Osteocyte (in vitro differentiated cells): ENCODE data around the gene DGCR6. TPM values are rescaled to one million over a fixed set of nuclear protein-coding genes. Genes with fewer than 3 reads are reported as not detected.
"Not testable (repeated sequence)": the region's sequence is repeated elsewhere in the genome, so short reads cannot be mapped to it uniquely, and the experiment has no call there.

Source experiments
- DNase-seq: peaks from one replicate; pipeline ENCODE4 v3.0.0; 2021; ENCODE audit warnings: mixed read lengths; ENCODE audit not compliant: unreplicated experiment; ENCODE audit errors: extremely low spot score
- H3K27ac Mint-ChIP-seq: one replicate; pipeline ENCODE4 v1.8.0; 2021; ENCODE audit warnings: mild to moderate bottlenecking, mixed read lengths; ENCODE audit not compliant: unreplicated experiment
- H3K27me3 Mint-ChIP-seq: one replicate; pipeline ENCODE4 v1.8.0; 2021; ENCODE audit warnings: mixed read lengths; ENCODE audit not compliant: unreplicated experiment
- H3K36me3 Mint-ChIP-seq: one replicate; pipeline ENCODE4 v1.8.0; 2021; ENCODE audit warnings: mixed read lengths; ENCODE audit not compliant: unreplicated experiment
- H3K4me1 Mint-ChIP-seq: one replicate; pipeline ENCODE4 v1.8.0; 2021; ENCODE audit warnings: mixed read lengths; ENCODE audit not compliant: unreplicated experiment
- H3K4me3 Mint-ChIP-seq: one replicate; pipeline ENCODE4 v1.8.0; 2021; ENCODE audit warnings: mild to moderate bottlenecking, moderate library complexity, mixed read lengths; ENCODE audit not compliant: unreplicated experiment
- H3K9me3 Mint-ChIP-seq: one replicate; pipeline ENCODE4 v1.8.0; 2021; ENCODE audit warnings: mixed read lengths; ENCODE audit not compliant: unreplicated experiment
- total RNA-seq: library from RNA; stranded (reverse); gene quantifications from 2 replicates; pipeline ENCODE4 v1.2.1, GENCODE V29; 2021
- TF ChIP-seq, protein P1 (sequence below): fragments of 200-600 bp; sonication (generic); IDR thresholded peaks from 2 replicates; pipeline ENCODE4 v1.5.0; 2021; ENCODE audit warnings: antibody characterized with exemption, mild to moderate bottlenecking, moderate library complexity

The DGCR6 gene
- total RNA-seq, 1 donor from 2014 or later = 5.2 TPM

DNA sequence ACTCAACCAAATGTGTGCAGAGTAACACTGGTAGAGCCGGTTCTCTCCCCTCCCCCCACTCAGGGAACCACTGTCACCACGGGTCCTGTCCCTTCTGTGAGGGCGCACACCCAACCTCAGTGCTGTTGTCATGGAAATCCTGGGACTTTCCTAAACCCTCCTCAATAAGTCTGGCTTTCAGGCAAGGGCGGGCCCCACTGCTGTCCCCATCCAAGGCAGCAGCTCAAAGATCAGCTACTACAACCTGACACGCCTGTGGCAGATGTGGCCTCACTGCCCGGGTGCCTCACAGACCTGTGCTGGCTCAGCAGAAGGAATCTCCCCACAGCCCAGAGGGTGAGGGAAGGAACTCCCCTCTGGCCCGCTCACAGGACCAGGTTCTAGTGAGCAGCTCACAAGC, 27.8 kb downstream of the DGCR6 start:
- DNase-seq = no peak
- Mint-ChIP-seq H3K36me3 (no peaks in the 10 kb centered on the region), H3K9me3 (no peaks in the 10 kb centered on the region), H3K4me1 (no peaks in the 10 kb centered on the region), H3K27me3 (no peaks in the 10 kb centered on the region), H3K4me3 (no peak overlapping the region), H3K27ac (no peak overlapping the region)
- TF ChIP-seq, protein P1, sequence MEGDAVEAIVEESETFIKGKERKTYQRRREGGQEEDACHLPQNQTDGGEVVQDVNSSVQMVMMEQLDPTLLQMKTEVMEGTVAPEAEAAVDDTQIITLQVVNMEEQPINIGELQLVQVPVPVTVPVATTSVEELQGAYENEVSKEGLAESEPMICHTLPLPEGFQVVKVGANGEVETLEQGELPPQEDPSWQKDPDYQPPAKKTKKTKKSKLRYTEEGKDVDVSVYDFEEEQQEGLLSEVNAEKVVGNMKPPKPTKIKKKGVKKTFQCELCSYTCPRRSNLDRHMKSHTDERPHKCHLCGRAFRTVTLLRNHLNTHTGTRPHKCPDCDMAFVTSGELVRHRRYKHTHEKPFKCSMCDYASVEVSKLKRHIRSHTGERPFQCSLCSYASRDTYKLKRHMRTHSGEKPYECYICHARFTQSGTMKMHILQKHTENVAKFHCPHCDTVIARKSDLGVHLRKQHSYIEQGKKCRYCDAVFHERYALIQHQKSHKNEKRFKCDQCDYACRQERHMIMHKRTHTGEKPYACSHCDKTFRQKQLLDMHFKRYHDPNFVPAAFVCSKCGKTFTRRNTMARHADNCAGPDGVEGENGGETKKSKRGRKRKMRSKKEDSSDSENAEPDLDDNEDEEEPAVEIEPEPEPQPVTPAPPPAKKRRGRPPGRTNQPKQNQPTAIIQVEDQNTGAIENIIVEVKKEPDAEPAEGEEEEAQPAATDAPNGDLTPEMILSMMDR = no peak

DNA sequence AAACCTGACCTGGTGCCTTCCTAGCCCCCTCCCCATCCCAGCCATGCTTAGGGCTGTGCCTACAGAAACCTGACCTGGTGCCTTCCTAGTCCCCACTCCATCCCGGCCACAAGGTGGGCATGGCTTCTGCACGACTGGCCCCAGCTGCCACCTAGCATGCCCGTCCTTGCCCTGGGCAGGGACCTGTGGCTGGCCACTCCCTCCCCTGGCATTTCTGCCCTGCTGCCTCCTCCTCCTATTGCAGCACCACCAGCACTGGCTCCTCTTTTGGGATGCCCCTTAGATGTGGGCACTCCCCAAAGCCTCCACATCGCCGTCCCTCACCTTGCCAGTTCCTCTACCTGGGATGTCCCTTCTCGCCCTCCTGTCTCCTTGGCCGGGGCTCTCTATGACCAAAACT, 28.6 kb downstream of the DGCR6 start:
- H3K4me1 Mint-ChIP-seq = not testable (repeated sequence)

DNA sequence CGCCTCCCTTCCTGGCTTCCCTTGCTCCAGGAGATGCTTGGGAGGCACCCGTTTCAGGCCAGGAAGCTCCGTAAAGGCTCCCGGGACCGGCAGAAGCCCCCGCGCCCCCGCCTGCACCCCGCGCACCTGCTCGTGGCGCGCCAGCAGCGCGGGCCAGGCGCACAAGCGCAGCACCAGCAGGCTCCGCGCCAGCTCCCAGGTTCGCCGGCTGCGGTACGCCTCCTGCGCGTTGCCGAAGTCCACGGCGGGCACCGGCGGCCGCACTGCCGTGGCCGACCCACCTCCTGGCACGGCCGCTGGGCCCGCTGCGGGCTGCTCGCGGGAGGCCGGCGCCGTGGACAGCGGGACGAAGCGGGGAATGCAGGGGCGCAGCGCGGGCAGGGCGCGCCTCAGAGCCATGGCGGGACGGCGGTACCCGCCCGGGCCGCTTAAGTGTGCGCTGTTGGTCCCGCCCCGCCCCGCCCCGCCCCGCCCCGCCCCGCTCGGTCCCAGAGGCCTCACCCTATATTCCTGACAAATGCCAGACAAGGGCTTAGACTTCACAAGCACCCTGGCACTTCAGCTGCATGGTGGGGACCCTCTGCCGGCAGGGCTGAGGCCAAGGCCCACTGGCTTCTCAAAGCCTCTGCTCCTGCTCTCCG, 29.9 kb downstream of the DGCR6 start, which contains the start of gene PRODH:
TSS of gene PRODH (minus strand) at position 405 of the 641 bp plus-strand sequence. CDS start at position 399, 6 bp downstream.
- no peak within 1 kb of the TSS for H3K4me3 Mint-ChIP-seq

More for the DNA sequence above, 28.6 kb downstream of the DGCR6 start:
- H3K27ac Mint-ChIP-seq, H3K4me3 Mint-ChIP-seq, H3K36me3 Mint-ChIP-seq, H3K9me3 Mint-ChIP-seq, H3K27me3 Mint-ChIP-seq, DNase-seq: not testable (repeated sequence)

DNA sequence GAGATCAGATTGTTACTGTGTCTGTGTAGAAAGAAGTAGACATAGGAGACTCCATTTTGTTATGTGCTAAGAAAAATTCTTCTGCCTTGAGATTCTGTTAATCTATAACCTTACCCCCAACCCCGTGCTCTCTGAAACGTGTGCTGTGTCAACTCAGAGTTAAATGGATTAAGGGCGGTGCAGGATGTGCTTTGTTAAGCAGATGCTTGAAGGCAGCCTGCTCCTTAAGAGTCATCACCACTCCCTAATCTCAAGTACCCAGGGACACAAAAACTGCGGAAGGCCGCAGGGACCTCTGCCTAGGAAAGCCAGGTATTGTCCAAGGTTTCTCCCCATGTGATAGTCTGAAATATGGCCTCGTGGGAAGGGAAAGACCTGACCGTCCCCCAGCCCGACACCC, 32.6 kb downstream of the DGCR6 start:
- H3K4me3 Mint-ChIP-seq, DNase-seq, H3K9me3 Mint-ChIP-seq, H3K27ac Mint-ChIP-seq, H3K36me3 Mint-ChIP-seq, H3K27me3 Mint-ChIP-seq, H3K4me1 Mint-ChIP-seq: not testable (repeated sequence)

More for the DNA sequence above, 29.9 kb downstream of the DGCR6 start, which contains the start of gene PRODH:
- no peak within 1 kb of the TSS for H3K27ac Mint-ChIP-seq
- H3K36me3 Mint-ChIP-seq = no peaks in the 10 kb centered on the region
- H3K9me3 Mint-ChIP-seq = no peaks in the 10 kb centered on the region
- TF ChIP-seq, protein P1 = no peak
- no peak for DNase-seq
- no peaks in the 10 kb centered on the region for H3K27me3 Mint-ChIP-seq
- H3K4me1 Mint-ChIP-seq = no peaks in the 10 kb centered on the region

DNA sequence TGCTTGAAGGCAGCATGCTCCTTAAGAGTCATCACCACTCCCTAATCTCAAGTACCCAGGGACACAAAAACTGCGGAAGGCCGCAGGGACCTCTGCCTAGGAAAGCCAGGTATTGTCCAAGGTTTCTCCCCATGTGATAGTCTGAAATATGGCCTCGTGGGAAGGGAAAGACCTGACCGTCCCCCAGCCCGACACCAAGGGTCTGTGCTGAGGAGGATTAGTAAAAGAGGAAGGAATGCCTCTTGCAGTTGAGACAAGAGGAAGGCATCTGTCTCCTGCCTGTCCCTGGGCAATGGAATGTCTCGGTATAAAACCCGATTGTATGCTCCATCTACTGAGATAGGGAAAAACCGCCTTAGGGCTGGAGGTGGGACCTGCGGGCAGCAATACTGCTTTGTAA, 41.0 kb downstream of the DGCR6 start:
- H3K9me3 Mint-ChIP-seq, H3K4me1 Mint-ChIP-seq, H3K4me3 Mint-ChIP-seq, H3K36me3 Mint-ChIP-seq, DNase-seq, H3K27ac Mint-ChIP-seq: not testable (repeated sequence)
- H3K27me3 Mint-ChIP-seq = peaks cover 34% of the 10 kb centered on the region

DNA sequence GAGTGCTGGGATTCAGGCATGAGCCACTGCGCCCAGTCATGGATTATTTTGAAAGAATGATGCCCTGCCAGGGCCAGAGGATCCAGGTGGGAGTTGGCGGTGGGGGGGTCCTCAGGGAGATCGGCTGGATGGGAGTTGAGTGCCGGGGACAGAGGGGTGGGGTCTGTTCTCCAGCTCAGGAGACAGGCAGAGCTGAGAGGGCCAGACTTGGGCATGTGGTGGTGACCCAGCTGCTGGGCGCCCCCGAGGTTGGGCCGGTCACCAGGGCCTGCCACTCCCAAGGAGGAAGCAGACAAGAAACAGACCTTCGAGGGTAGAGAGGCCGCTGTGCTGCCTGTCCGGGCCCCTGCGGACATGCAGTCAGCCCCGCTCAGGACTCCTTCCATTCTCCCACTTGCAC, 41.8 kb downstream of the DGCR6 start:
- H3K36me3 Mint-ChIP-seq = no peaks in the 10 kb centered on the region

More for the DNA sequence above, 41.8 kb downstream of the DGCR6 start:
- TF ChIP-seq, protein P1 = no peak
- Mint-ChIP-seq H3K9me3 (no peaks in the 10 kb centered on the region), H3K4me1 (no peaks in the 10 kb centered on the region), H3K27ac (no peak overlapping the region), H3K27me3 (peaks cover 34% of the 10 kb centered on the region), H3K4me3 (no peak overlapping the region)
- peak; percentile 19 for DNase-seq
